ENCODE data around the gene PGA5.
"Not testable (repeated sequence)": the region's sequence is repeated elsewhere in the genome, so short reads cannot be mapped to it uniquely, and the experiment has no call there.

- not testable (repeated sequence) for TF ChIP-seq CTCF, POLR2A (IDR thresholded peaks at IDR 0.05)
Measured at GRCh38 chr11:61210629-61211028, 30.3 kb upstream of the PGA5 start.
